HG03460 (cell line): ENCODE data around the gene CYTH1.
"Not testable (repeated sequence)": the region's sequence is repeated elsewhere in the genome, so short reads cannot be mapped to it uniquely, and the experiment has no call there.

Source experiments
- ATAC-seq: cut with Tn5 transposase; IDR thresholded peaks from one replicate; pipeline ENCODE4 v1.9.1; 2021; ENCODE audit not compliant: unreplicated experiment

The CYTH1 gene

DNA sequence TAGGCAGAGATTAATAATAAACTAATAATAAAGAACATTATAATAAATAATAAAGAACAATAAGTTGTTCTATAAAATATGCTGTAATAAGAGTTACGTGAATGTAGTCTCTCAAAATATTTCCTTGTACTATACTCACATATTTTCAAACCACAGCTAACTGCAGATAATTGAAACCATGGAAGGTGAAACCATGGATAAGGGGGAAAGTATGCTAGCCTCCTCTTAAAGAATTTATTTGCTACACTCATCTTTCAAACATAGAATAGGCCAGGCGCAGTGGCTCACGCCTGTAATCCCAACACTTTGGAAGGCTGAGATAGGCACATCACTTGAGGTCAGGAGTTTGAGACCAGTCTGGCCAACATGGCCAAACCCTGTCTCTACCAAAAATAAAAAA, 18.5 kb downstream of the CYTH1 start:
- ATAC-seq = no peak

DNA sequence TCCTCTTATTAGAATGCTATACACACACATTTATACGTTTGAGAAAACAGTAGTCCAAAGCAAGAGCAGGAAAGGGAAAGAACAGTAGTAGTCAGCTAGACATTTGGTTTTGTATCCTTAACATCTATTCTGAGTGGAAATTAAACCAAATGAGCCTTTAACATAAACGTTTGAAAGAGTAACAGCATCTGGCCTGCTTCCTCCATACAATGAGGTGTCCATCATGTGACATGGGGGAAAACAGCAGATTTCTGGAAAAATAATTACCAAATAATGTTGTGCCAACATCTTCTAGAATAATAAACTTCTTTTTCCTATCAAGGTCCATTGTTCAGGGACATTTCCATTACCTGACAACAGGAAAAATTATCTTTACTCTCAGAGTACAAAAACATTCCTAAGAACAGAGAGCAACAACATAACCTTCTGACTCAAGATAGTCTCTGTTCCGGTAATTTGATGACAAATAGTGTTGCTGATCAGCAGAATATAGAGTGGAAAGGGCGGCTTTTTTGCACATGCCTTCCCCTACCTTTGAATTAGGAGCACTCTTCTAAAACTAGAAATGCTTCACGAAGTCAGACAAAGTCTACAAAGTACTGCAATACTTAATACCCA, 20.2 kb downstream of the CYTH1 start:
- ATAC-seq = no peak

DNA sequence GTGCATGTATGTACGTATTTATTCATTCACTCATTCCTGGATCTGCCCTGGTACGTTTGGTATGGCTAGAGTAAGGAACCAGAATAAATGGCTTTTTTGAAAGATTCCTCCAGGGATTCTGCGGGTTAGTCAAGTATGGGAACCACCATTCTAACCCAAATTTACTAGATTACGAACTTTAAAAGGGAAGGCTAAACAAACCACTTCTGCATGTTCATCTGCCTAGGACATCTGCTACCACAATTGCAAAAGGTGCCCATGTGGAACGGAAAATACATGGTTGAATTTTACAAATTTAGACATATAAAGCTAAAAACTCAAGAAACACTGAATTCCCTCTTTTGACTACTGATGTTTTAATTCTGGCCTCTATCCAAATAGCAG, 22.1 kb downstream of the CYTH1 start:
- ATAC-seq = no peak

DNA sequence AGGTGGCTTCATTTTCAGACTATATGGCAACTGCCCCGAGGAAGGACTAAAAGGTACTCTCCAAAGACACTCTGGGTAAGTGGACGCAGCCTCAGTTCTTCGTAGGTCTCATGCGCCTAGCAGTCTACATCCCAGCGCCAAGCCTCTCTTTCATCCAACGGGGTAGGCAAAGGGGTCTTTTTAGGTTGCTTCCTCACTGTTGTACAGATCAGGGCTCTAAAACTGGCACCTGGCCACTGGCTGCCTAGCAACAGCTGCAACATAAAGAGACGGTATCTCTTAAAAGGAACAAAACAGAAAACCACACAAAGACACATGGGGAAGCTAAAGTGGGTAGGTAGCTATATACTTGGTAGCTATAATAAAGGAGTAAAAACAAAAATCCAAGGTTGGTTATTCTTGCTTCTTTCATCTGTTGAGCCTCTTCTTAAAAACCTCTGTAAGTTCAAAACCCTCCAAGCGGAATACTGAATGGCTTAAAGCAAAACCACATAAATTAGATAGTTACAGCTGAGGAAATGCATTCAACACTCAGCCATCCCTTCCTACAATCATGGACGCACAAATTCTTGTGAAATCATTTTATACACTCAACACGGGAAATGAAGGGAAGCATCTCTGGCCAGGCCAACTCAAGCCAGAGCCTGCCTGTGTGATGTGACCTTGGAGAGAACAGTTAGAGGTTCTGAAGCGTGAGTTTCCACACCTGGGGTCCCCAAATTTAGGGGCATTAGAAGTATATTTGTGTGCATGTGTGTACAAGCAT, 22.7 kb downstream of the CYTH1 start:
- ATAC-seq = peak; percentile 82

DNA sequence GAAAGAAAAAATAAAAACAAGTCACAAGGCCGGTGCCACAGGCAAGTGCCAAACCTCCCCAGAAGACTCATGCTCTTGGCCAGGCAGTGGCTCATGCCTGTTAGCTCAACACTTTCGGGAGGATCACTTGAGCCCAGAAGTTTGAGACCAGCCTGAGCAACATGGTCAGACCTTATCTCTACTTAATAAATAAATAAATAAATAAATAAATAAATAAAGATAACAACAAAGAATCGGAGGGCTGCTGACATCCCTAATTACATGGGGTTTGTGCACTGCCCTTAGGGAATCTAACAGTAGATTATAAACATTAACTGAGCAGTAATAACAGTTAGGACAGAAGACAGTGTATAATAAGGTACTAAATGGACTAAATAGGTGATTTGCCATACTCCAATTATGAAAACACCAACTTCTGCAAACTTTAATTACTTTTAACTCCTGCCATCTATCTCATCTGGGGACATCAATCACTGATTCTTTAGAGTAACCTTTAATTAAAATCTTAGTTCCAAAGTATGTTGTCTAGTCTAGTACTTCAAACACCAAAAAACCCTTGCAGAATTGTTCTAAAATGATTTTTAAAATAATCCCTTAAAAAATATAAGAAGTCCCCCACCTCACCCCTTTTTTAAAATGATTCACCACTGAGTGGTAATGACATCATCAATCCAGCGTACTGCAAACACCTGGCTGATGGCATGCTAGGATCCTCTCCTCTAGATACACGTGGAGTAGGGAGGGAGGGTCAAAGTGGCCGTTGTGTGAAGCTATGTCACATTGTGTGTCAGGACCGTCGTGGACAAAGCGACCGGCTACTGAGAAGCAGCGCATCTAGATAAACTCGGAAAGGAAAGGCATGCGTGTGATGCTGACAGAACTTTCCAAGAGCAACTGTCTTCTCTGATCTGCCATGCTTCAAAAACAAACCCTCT, 28.5 kb downstream of the CYTH1 start:
- ATAC-seq = no peak

DNA sequence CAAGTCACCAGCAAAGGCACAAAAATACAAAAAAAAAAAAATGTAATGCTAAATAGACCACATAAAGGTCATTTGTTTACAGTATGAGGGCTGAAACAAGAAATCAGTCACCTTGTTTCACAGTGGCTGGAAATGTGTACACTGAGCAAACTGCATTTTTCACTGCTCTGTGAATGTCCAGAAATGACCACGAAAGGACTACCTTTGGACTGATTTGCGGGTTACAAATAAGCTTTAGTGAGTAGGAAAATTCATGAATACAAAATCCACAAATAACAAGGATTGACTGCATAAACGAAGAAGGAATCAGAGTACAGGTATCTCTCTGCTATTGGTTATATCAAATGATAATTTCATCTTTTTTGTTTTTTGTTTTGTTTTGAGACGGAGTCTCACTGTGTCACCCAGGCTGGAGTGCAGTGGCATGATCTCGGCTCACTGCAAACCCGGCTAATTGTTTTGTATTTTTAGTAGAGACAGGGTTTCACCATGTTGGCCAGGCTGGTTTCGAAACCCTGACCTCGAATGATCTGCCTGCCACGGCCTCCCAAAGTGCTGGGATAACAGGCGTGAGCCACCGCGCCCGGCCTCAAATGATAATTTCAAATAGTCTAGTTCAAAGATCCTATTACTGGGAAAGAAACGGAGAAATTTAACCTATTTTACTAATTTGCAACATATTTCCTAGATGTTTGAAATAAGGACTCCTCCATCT, 30.5 kb downstream of the CYTH1 start:
- no peak for ATAC-seq

DNA sequence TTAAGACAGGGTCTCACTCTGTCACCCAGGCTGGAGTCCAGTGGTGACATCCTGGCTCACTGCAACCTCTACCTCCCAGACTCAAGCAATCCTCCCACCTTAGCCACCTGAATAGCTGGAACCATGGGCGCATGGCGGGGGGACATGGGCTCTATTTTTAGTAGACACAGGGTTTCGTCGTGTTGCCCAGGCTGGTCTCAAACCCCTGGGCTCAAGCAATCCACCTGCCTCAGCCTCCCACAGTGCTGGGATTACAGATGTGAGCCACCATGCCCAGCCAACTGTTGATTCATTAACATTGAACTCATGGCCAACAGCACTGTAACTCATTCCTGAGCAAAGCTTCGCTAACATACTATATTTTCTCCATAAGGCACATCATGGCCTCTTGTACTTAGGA, 31.1 kb downstream of the CYTH1 start:
- ATAC-seq = not testable (repeated sequence)

DNA sequence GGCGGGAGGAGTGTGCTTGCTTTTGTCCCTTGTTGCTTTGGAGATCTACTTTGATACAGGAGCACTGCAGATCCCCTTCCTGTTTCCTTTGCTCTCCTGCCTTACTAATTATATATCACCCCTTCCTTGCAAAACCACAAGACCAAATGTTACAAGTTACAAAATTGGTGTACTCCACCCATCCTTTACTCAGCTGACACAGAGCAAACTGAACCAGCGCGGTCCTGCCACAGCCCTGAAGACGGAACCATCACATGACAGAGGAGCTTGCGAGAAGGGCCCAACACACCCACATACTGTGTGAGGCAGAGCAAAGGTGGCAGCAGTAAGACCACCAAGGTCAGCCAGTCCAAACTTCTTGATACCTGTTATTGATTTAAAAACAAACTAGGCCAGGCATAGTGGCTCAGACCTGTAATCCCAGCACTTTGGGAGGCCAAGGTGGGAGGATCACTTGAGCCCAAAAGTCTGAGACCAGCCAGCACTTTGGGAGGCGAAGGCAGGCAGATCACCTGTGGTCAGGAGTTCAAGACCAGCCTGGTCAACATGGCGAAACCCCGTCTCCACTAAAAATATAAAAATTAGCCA, 33.2 kb downstream of the CYTH1 start:
- peak; percentile 56 for ATAC-seq

DNA sequence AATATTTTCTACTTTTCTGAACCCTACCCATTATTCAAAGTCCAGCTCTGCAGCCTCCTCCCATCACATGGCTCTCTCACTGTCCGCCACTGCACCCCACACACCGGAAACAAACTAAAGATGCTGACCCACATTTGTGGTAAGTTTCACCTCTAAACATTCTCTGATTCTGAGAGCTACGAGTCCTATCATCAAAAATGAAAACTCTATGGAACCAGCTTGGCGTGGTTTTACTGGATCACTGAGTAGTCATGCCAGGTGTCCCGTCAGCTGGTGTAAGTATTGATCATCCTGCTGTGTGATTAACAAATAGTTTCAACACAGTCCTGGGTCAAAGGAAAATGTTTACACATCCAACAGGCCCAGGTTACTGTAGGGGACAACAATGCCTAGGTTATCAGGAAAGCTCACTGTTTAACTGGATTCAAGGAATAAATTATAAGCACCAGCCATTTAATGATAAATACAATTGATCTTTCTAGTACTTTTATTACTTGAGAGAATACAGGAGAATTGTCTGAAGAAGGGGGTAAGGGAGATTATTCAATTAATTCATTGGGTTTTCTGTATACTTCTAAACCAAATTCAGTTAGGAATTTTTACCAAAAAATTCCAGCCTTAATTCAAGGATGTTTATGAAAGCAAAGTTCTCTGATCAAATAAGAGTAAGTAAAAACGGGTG, 33.9 kb downstream of the CYTH1 start:
- ATAC-seq = peak; percentile 47

DNA sequence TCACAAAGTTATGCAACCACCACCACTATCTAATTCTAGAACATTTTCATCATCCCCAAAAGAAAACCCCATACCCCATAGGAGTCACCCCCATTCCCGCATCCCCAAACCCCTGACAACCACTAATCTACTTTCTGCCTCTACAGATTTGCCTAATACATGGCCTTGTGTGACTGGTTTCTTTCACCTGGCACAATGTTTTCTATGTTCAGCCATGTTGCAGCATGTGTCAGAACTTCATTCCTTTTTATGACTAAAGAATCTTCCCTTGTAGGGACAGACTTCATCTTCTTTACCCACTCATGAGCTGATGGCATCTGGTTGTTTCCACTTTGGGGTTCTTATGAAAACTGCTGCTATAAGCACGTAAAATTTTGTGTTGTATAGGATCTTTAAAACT, 34.6 kb downstream of the CYTH1 start:
- ATAC-seq = no peak

DNA sequence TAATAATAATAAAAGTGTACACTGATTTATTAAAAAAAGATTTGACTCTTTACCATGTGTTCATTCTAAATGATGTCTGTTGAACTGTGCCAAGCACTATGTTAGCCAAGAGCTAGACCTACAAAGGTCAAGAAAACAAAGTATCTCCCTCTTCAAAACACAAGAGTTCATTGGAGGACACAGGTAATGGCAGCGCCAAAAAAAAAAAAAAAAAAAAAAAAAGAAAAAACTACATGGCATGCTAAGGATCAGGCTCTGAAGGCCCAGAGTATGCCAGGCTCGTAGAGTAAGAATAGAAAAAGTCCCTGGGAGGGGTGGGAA, 35.2 kb downstream of the CYTH1 start:
- no peak for ATAC-seq

DNA sequence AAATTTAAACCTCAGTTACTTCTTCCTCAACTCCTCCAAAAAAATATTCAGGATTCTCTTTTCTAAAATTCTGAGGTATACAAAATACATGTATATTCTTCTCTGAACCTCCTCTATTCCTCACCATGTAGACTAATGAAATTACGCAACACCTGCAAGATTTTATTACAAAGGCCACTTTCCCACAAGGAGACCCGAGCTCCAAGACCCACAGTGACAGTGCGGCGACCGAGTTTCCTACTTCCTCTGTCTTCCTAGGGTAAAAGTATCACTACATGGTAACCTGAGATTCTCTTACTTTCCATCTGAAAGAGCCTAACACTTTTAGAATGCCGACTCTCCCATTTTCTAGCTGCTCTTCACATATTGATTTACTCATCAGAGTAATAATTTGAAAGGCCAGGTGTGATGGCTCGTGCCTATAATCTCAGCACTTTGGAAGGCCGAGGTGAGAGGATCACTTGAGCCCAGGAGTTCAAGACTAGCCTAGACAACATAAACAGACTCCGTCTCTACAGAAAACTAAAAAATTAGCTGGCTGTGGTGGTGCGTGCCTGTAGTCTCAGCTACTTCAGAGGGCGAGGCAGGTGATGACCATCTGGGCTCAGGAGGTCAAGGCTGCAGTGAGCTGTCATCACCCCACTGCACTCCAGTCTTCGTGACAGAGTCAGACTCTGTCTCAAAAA, 35.7 kb downstream of the CYTH1 start:
- ATAC-seq = no peak

DNA sequence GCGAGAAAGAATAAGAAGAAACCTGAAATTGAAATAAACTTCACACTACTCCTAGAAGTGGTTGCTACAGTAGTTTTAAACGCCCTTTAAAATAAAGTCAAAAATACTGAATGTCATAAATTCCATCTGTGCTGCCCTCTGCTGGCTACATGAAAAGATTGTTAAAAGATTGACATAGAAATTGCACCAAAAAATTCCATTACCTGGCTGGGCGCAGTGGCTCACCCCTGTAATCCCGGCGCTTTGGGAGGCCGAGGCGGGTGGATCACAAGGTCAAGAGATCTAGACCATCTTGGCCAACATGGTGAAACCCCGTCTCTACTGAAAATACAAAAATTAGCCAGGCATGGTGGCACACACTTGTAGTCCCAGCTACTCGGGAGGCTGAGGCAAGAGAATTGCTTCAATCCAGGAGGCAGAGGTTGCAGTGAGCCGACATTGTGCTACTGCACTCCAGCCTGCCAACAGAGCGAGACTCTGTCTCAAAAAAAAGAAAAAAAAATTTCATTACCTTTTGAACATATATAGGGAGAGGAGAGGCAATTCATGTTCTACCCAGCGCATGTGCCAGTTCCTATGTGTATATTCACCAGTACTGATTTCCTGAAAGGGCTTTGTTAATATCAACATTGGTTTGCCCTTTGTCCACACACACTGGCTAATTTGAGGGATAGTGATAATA, 36.5 kb downstream of the CYTH1 start:
- no peak for ATAC-seq

DNA sequence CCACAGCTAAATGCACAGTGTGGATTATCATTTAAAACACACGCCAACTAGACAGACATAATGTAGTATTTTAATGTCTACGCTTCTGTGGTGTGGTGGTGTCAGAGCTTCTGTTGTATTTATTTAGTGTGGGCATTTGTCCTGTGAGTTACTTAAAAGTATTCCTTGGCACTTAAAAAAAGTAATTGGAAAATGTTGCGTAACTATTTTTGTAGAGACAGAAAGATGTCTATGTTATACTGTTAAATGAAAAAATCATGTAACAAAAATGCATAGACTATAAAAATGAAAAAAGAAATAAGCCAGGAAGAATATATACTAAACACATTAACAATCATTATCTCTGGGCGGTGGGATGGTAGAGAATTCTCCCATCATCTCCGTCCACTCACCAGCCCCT, 39.2 kb downstream of the CYTH1 start:
- no peak for ATAC-seq

DNA sequence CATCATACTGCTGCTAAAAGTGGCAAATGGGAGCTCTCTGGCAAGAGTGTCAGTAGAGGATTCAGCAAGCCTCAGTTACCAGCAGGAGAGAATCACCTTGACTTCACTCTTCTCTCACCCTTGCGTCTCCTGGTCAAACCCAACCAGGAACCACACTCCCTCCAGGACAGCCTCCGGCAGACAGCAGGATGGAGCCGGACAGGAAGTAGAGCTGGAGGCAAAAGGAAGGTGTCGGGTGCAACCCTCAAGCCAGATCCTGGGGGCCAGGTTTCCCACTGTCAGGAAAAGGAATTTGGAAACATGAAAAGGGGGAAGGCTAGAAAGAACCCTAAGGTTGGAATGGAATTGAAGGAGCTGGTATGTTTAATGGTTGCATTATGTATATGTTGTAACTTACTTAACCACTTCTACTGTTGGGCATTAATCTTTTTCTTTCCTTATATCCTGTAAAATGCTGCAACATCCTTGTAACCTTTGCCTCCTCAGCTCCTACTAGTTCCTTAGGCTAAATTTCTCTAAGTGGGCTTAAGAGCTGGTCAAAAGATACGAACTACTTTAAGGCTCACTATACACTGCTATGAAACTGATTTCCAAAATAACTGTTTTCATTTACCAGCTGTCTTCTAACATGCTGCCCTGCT, 40.3 kb downstream of the CYTH1 start:
- no peak for ATAC-seq

DNA sequence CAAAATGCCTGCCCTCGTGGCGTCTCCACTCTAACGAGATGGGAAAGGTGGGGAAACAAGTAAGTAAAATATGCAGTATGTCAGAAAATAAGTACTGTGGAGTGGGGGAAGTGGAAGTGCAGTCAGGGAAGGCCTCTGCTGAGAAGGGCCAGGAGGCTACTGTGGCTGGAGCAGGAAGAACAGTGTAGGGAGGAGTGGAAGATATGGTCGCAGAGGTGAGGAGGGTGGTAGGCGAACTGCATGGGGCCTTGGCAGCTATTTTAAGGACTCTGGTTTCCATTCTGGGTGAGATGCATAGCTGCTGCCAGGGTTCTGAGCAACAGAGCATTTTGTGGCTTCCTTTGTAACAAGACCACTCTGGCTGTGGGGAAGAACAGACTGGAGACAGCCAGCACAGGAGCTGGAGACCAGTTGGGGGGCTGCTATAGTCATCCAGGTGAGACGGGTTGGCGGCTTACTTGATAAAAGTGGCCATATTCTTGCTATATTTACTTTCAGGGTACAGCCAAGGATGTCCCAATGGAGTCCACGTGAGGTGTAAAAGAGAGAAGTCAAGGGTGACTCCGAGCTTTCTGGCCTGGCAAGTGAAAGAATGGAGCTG, 42.6 kb downstream of the CYTH1 start:
- no peak for ATAC-seq

DNA sequence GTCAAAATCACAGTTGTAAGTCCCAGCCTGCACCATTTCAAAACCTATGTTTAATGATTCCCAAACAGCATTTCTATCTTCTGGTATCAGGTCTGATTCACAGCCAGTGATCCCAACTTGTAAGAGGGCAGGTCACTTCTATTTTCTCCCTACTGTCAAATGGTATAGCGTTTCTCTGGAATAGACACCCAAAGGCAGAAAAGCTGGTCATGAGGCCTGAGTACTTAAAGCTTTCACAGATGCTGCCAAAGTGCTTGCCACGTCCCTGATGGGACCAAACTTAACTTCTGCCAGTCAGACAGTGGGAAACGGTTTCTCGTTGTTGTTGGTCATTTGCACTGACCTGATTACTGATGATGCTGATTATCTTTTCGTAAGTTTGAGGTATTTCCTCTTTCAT, 43.4 kb downstream of the CYTH1 start:
- ATAC-seq = no peak

DNA sequence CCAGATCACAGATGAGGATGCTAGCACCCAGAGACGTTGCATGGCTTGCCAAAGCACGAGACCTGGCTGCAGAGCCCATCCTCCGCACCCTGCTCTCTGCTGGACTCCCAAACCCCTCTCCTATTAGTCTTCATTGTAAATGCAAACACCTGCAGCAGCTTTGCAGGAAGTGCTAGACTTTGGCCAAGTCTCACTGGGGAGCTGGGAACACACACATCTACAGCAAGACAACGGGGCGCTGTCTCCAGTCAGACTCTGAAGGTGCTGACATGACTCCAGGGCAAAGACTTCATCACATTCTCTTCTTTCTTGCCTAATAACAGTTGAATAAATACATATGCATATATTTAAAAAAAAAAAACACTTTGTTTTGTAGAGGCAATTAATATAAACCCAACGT, 43.8 kb downstream of the CYTH1 start:
- no peak for ATAC-seq
